ENCODE results near the gene UBXN11.
A peak's percentile ranks its signal among the peaks of the same experiment; 100 is the strongest.
"Not testable (repeated sequence)": the region's sequence is repeated elsewhere in the genome, so short reads cannot be mapped to it uniquely, and the experiment has no call there.

UBXN11 gene

GRCh38 chr1:26302733-26303405, 3.6 kb downstream of the UBXN11 start:
- peak; percentile 22 for DNase-seq

- DNase-seq: no peak
These were observed 5.7 kb downstream of the UBXN11 start for GRCh38 chr1:26300578-26301275.

GRCh38 chr1:26297791-26298124, 8.7 kb downstream of the UBXN11 start:
- DNase-seq: no peak

GRCh38 chr1:26297057-26297790, 9.2 kb downstream of the UBXN11 start:
- DNase-seq: no peak

GRCh38 chr1:26296340-26297056, 9.9 kb downstream of the UBXN11 start:
- no peak for DNase-seq

GRCh38 chr1:26295194-26296138, 11.0 kb downstream of the UBXN11 start:
- no peak for DNase-seq

- DNase-seq: no peak
These were observed 12.4 kb downstream of the UBXN11 start for GRCh38 chr1:26293911-26294463.

GRCh38 chr1:26292735-26293134, 13.7 kb downstream of the UBXN11 start:
- not testable (repeated sequence) for DNase-seq

GRCh38 chr1:26291939-26292338, 14.5 kb downstream of the UBXN11 start:
- DNase-seq: no peak

GRCh38 chr1:26291433-26291832, 15.0 kb downstream of the UBXN11 start:
- no peak for DNase-seq

GRCh38 chr1:26290882-26291261, 15.6 kb downstream of the UBXN11 start:
- no peak for DNase-seq

GRCh38 chr1:26290122-26290881, 16.1 kb downstream of the UBXN11 start:
- DNase-seq: peak; percentile 86

- DNase-seq: peak; percentile 83
These were observed 17.0 kb downstream of the UBXN11 start for GRCh38 chr1:26289158-26290059.

GRCh38 chr1:26288311-26288941, 18.0 kb downstream of the UBXN11 start:
- DNase-seq: peak; percentile 82

- DNase-seq: no peak
These were observed 18.6 kb downstream of the UBXN11 start for GRCh38 chr1:26287811-26288210.

- peak; percentile 69 for DNase-seq
These were observed 19.3 kb downstream of the UBXN11 start for GRCh38 chr1:26287033-26287711.

GRCh38 chr1:26286064-26286416, 20.4 kb downstream of the UBXN11 start:
- no peak for DNase-seq

GRCh38 chr1:26285366-26286063, 20.9 kb downstream of the UBXN11 start:
- DNase-seq: peak; percentile 42

Data from inflammatory macrophage treated with lipopolysaccharide for 4 hours (primary cell).